ENCODE measurements around the gene SKA2. TPM values are rescaled to one million over a fixed set of nuclear protein-coding genes. Genes with fewer than 3 reads are reported as not detected.

The SKA2 gene
- total RNA-seq: 10 to 100 TPM; 11.7 to 57.5 (median 39.7) TPM

GRCh38 chr17:59154721-59155438, at the start of gene SKA2:
SKA2 (minus strand) TSS chr17:59155186; CDS start chr17:59155163, 23 bp downstream.
- H3K9me3 ChIP-seq: no peaks in the 10 kb centered on the region
- WGBS, 2 donors: 0% methylated on average over 39 of the region's 39 CpGs
- H3K4me1 ChIP-seq: peaks cover 0 to 36% (median 8%) of the 10 kb centered on the region in 4 donors
- no peaks in the 10 kb centered on the region for H3K36me3 ChIP-seq
- peak within 1 kb of the TSS; percentile 59 to 90 (median 82) for H3K27ac ChIP-seq
- TF ChIP-seq EP300 (IDR thresholded peaks at IDR 0.05) (peak in 1 of 2 donors; percentile 78), CTCF (IDR thresholded peaks at IDR 0.05) (peak in 2 of 5 experiments; percentile 64 to 73), POLR2A (IDR thresholded peaks at IDR 0.05) (peak in 1 of 2 donors; percentile 13)
- DNase-seq (ENCODE audit: low spot score in 2 of 2): peak; percentile 91 to 95
- H3K4me3 ChIP-seq: peak within 1 kb of the TSS; percentile 42 to 75 (median 65)
- no peaks in the 10 kb centered on the region for H3K27me3 ChIP-seq

GRCh38 chr17:59202320-59202719, 47.3 kb upstream of the SKA2 start:
- DNase-seq (ENCODE audit: low spot score in 2 of 2): no peak
- 83 to 94% methylated on average over 1 of the region's 1 CpG for WGBS, 2 donors

GRCh38 chr17:59199398-59199797, 44.4 kb upstream of the SKA2 start:
- H3K36me3 ChIP-seq: no peaks in the 10 kb centered on the region
- no peak for DNase-seq (ENCODE audit: low spot score in 2 of 2)
- TF ChIP-seq EP300 (IDR thresholded peaks at IDR 0.05) (no peak), CTCF (IDR thresholded peaks at IDR 0.05) (no peak), POLR2A (IDR thresholded peaks at IDR 0.05) (no peak)
- WGBS, 2 donors: 91 to 92% methylated on average over 4 of the region's 4 CpGs
- H3K27me3 ChIP-seq: no peaks in the 10 kb centered on the region
- H3K4me3 ChIP-seq: no peak overlapping the region
- H3K9me3 ChIP-seq: no peaks in the 10 kb centered on the region
- no peaks in the 10 kb centered on the region for H3K4me1 ChIP-seq
- H3K27ac ChIP-seq: no peak overlapping the region

More at GRCh38 chr17:59202320-59202719, 47.3 kb upstream of the SKA2 start:
- Histone ChIP-seq H3K9me3 (no peaks in the 10 kb centered on the region), H3K4me1 (no peaks in the 10 kb centered on the region), H3K27ac (no peak overlapping the region), H3K4me3 (no peak overlapping the region), H3K36me3 (no peaks in the 10 kb centered on the region), H3K27me3 (no peaks in the 10 kb centered on the region)
- TF ChIP-seq EP300 (IDR thresholded peaks at IDR 0.05) (no peak), CTCF (IDR thresholded peaks at IDR 0.05) (no peak), POLR2A (IDR thresholded peaks at IDR 0.05) (no peak)

GRCh38 chr17:59193336-59193862, 38.4 kb upstream of the SKA2 start:
- 89 to 91% methylated on average over 3 of the region's 3 CpGs for WGBS, 2 donors
- no peaks in the 10 kb centered on the region for H3K4me1 ChIP-seq
- no peak for DNase-seq (ENCODE audit: low spot score in 2 of 2)

More at GRCh38 chr17:59193336-59193862, 38.4 kb upstream of the SKA2 start:
- Histone ChIP-seq H3K27ac (no peak overlapping the region), H3K4me3 (no peak overlapping the region), H3K27me3 (no peaks in the 10 kb centered on the region), H3K9me3 (no peaks in the 10 kb centered on the region), H3K36me3 (peaks cover 0 to 9% (median 0%) of the 10 kb centered on the region in 3 donors)
- TF ChIP-seq EP300 (IDR thresholded peaks at IDR 0.05) (no peak), POLR2A (IDR thresholded peaks at IDR 0.05) (no peak), CTCF (IDR thresholded peaks at IDR 0.05) (no peak)

Data from tibial nerve (tissue), 4 donors.